Activated naive CD4-positive, alpha-beta T cell treated with anti-CD3 and anti-CD28 coated beads, Interleukin-2, amount 50 U/mL, for 24 hours (primary cell): Measurements from ENCODE around the gene C4BPB.

ENCODE experiments used
- H3K27ac Mint-ChIP-seq: one replicate; pipeline ENCODE4 v1.8.0; 2021; ENCODE audit warnings: mild to moderate bottlenecking, mixed read lengths
- H3K27me3 Mint-ChIP-seq: one replicate; pipeline ENCODE4 v1.8.0; 2021; ENCODE audit warnings: mixed read lengths
- H3K36me3 Mint-ChIP-seq: one replicate; pipeline ENCODE4 v1.8.0; 2021; ENCODE audit warnings: mixed read lengths
- H3K4me1 Mint-ChIP-seq: one replicate; pipeline ENCODE4 v1.8.0; 2021; ENCODE audit warnings: mixed read lengths
- H3K4me3 Mint-ChIP-seq: one replicate; pipeline ENCODE4 v1.8.0; 2021; ENCODE audit warnings: mild to moderate bottlenecking, mixed read lengths
- H3K9me3 Mint-ChIP-seq: one replicate; pipeline ENCODE4 v1.8.0; 2021; ENCODE audit warnings: mixed read lengths

C4BPB gene

DNA sequence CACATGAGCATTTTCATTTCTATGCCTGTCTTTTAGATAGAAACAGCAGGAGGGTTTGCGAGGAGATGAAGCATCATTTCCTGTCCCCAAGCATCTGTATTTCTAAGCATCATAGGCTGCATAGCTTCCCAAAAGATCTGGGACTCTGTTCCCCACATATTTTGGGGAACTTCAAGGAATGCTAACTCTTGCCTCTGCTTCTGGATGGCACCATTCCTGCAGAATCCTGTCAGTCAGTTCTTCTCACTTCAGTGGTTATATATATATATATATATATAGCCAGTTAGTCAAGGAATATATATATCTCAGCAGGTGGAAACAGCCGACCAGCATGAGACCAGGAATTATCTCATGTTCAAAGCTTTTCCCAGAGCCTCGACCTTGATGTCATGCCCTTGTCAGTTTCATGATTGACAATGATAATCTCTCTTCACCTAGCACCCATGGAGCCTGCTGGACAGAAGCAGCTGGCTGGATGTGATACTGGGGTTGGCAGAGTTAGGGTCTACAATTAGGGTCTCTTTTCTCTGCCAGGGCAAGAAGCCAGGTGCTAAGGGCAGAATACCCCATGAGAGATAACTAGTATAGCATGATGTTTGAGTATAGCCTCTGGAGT is 33.2 kb upstream of the C4BPB start:
- Mint-ChIP-seq H3K4me1 (peaks cover 35% of the 10 kb centered on the region), H3K9me3 (no peaks in the 10 kb centered on the region), H3K27ac (no peak overlapping the region), H3K27me3 (no peaks in the 10 kb centered on the region), H3K36me3 (no peaks in the 10 kb centered on the region), H3K4me3 (no peak overlapping the region)

DNA sequence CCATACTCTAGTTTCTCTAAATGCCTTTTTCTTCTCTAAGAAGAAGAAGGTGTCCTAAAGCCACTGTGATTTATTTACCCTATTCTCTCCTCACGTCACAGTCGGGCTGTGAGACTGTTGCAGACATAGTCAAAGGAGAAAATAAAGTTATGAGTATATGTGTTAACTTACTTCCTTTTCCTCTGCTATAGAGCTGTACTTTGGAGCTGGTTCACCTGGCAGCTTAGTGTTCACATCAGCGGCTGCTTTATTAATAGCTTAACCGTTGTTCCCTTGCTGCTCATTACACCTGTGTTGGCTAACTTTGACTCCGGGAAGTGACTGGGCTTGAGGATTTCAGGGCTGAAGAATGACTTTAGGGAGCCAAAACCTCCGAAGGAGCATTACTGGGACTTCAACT is 32.0 kb upstream of the C4BPB start:
- Mint-ChIP-seq H3K36me3 (peaks cover 2% of the 10 kb centered on the region), H3K4me3 (no peak overlapping the region), H3K27ac (no peak overlapping the region), H3K27me3 (no peaks in the 10 kb centered on the region), H3K9me3 (no peaks in the 10 kb centered on the region), H3K4me1 (peaks cover 27% of the 10 kb centered on the region)

DNA sequence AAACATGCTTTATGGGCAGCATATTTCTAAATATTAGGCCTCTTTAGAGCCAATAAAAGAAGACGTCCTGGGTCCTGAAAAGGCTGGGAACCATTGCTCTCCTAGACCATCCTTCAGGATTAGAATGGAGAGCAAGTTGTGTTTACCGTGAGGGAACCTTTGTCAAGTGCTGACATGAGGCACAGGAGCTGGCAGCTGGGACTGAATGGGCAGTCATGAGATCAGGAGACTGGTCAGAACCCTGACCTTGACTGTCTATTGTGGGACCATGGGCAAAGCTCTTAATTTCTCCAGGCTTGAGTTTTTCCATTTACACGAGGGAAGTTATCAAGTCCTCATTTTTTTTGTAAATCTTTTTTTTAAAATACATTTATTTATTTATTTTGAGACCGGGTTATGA is 30.4 kb upstream of the C4BPB start:
- H3K27ac Mint-ChIP-seq = no peak overlapping the region
- H3K4me1 Mint-ChIP-seq = peaks cover 15% of the 10 kb centered on the region
- no peaks in the 10 kb centered on the region for H3K27me3 Mint-ChIP-seq
- H3K36me3 Mint-ChIP-seq = peaks cover 8% of the 10 kb centered on the region
- H3K9me3 Mint-ChIP-seq = no peaks in the 10 kb centered on the region
- no peak overlapping the region for H3K4me3 Mint-ChIP-seq

DNA sequence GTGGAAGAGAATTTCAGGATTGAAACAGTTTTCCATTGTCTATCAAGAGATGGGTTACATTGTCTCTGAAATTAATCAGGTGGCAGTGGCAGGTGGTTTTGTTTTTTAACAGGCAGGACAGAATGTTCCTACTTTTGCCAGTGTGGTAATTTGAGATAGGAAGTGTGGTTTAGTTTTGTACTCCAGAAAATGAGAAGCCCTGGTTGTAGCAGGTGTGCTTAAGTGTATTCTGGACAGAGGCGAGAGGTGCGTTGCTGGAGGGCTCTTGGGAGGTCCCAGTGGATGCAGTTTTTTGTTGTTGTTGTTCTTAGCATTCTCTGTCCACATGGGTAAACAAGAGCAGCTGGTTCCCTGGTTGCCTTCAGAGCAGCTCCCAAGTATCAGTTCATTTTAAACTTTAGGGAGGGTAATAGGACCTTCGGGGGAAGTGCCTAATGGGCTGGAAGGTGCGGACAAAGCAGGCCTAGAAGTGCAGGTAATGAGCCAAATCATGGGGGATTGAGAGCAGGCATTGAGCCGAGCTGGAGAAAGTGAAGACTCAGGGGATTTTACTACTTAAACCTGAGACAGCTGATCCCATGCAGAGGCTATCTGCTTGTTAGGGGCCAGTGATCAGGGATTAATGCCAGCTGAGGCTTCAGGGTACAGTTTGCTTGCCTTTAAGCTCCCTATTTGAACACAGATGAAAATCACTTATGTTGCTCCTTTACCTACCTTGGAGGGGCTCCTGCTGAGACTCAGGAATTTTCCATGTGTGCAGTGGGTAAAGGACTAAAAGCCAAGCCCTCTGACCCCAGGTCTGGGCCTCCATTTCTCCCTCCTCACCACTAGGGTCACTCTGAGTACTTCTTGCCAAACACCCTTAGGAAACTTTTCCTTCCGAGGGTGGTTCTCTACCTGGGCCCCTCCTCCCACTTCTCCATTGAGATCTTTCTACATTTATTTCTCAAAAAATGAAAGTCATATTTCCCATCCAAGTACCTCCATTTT is 29.5 kb upstream of the C4BPB start:
- Mint-ChIP-seq H3K27ac (no peak overlapping the region), H3K9me3 (no peaks in the 10 kb centered on the region), H3K4me1 (peaks cover 9% of the 10 kb centered on the region), H3K4me3 (no peak overlapping the region), H3K27me3 (no peaks in the 10 kb centered on the region), H3K36me3 (peaks cover 8% of the 10 kb centered on the region)

DNA sequence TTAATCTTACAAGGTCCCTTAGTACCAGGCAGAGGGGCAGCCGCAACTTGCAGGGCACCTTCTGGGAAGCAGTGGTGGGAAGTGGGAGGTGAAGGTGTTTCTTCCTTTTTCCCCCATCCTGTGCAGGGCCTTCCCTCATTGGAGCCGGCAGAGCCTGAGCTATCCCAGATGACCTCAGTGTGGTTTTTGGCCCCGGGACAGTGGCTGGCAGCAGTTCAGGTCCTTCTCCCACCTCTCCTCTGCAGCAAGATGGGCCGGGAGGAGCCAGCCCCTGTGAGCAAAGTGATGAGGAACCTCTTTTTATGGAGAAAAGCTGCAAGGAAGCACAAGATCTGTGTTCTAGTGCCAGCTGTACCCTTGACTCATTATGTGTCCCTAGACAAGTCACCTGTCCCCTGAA is 28.8 kb upstream of the C4BPB start:
- Mint-ChIP-seq H3K27me3 (no peaks in the 10 kb centered on the region), H3K4me3 (no peak overlapping the region), H3K9me3 (no peaks in the 10 kb centered on the region), H3K27ac (no peak overlapping the region), H3K4me1 (peaks cover 2% of the 10 kb centered on the region), H3K36me3 (peaks cover 8% of the 10 kb centered on the region)

DNA sequence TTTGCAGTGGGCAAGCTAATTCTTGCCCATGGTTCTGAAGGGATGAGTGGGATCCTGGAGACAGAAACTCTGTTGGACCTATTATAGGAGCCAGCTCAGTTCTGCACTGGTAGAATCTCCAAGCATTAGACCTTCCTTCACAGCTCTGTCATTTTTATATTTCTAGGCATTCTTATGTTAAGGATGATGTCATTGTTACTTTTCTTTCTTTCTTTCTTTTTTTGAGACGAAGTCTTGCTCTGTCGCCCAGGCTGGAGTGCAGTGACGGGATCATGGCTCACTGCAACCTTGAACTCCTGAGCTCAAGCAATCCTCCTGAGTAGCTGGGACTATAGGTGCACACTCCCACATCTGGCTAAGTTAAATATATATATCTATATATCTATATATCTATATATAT is 28.1 kb upstream of the C4BPB start:
- Mint-ChIP-seq H3K27me3 (no peaks in the 10 kb centered on the region), H3K4me3 (no peak overlapping the region), H3K36me3 (peaks cover 10% of the 10 kb centered on the region), H3K9me3 (no peaks in the 10 kb centered on the region), H3K4me1 (no peaks in the 10 kb centered on the region), H3K27ac (no peak overlapping the region)

DNA sequence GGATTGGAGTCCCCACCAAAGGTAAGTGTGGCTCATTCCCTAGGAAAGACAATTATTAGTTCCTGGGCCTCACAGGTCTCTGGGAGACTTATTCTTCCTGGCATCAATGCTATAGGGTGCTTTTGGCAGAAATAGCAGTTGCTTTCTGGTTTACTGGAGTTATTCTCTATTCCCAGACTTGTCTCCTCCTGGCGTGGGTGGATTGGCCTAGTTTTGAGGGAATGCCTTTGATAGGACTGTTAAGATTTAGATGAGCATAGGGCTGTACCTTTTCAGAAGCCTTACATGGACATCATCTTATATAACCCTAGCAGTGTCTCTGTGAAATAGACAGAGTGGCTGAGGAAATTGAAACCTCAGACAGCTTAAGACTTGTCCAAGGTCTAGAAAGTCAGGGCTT is 26.6 kb upstream of the C4BPB start:
- Mint-ChIP-seq H3K27me3 (no peaks in the 10 kb centered on the region), H3K27ac (no peak overlapping the region), H3K4me1 (no peaks in the 10 kb centered on the region), H3K9me3 (no peaks in the 10 kb centered on the region), H3K36me3 (peaks cover 10% of the 10 kb centered on the region), H3K4me3 (no peak overlapping the region)

DNA sequence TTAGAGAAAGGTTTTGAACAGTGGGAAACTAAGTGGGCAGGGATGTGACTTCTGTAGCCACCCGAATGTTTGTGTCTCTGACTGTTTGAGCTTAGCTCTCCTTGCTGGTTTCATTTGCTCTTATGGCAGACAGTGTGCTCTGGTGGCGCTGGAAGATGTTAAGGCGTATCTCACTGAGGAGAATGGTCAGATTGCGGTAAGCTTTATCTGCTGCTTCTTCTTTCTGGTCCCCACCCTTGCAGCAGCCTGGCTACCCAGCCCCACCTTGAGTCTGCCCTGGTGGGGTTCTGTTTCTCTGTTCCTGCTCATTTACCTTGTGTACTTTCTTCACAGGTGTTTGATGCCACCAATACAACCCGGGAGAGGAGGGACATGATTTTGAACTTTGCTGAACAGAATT is 25.6 kb upstream of the C4BPB start:
- no peak overlapping the region for H3K27ac Mint-ChIP-seq
- H3K4me3 Mint-ChIP-seq = no peak overlapping the region
- H3K9me3 Mint-ChIP-seq = no peaks in the 10 kb centered on the region
- H3K27me3 Mint-ChIP-seq = no peaks in the 10 kb centered on the region
- H3K4me1 Mint-ChIP-seq = no peaks in the 10 kb centered on the region
- peaks cover 10% of the 10 kb centered on the region for H3K36me3 Mint-ChIP-seq

DNA sequence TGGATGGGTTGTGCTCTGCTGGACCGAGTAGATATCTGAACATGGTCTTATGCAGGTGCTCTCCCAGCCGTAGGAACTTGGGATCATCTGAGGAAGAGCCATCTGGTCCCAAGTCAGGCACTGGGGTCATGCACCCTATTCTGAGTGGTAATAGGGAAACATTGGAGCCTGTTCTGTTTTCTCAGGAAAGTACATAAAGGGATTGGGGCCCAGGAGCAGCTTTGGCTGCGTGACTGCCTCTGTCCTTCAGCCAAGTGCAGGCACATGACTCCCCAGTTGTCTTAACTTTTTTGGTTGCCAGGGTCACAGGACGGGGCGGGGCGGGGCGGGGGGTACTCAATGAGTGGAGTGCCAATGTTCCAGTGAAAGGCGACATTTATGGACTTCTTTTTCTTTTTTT is 24.1 kb upstream of the C4BPB start:
- H3K9me3 Mint-ChIP-seq = no peaks in the 10 kb centered on the region
- peaks cover 8% of the 10 kb centered on the region for H3K4me1 Mint-ChIP-seq
- H3K36me3 Mint-ChIP-seq = peaks cover 14% of the 10 kb centered on the region
- no peaks in the 10 kb centered on the region for H3K27me3 Mint-ChIP-seq
- no peak overlapping the region for H3K4me3 Mint-ChIP-seq
- no peak overlapping the region for H3K27ac Mint-ChIP-seq

DNA sequence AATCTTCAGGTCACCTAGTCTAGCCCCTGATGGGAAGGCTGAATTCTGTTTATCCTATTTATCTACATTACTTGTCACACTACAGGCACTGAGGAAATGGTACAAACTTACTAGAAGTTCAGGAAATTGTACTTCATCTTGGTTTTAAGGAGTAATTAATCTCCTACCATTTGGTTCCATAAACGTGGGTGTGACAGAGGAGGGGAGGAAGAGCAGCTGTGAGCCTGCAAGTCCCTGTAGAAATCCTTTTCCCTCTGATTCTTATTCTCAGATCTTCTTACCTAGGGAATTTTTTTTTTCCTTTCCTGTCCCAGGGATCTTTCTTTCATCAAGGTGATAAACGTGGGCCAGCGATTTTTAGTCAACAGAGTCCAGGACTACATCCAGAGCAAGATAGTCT is 21.5 kb upstream of the C4BPB start:
- no peak overlapping the region for H3K4me3 Mint-ChIP-seq
- no peaks in the 10 kb centered on the region for H3K9me3 Mint-ChIP-seq
- H3K4me1 Mint-ChIP-seq = peaks cover 34% of the 10 kb centered on the region
- H3K27me3 Mint-ChIP-seq = no peaks in the 10 kb centered on the region
- H3K36me3 Mint-ChIP-seq = peaks cover 12% of the 10 kb centered on the region
- no peak overlapping the region for H3K27ac Mint-ChIP-seq

DNA sequence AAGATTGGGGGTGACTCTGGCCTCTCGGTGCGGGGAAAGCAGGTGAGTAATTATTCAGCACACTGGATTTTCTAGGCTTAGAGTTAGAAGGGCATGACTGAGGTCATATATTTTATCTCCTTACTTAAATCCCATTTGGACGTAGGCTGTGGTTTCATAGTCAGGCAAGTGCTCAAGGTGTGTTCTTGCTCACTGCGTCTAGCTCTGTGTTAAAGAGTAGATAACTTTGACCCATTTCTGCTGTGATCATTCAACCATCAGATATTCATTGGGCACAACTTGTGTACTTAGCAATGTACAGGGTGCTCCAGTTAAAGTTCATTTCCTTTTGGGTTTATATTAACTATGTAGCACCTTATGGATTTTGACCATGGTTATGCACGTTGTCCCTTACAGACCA is 21.0 kb upstream of the C4BPB start:
- H3K4me3 Mint-ChIP-seq = no peak overlapping the region
- H3K27me3 Mint-ChIP-seq = no peaks in the 10 kb centered on the region
- H3K27ac Mint-ChIP-seq = no peak overlapping the region
- H3K36me3 Mint-ChIP-seq = peaks cover 10% of the 10 kb centered on the region
- no peaks in the 10 kb centered on the region for H3K9me3 Mint-ChIP-seq
- H3K4me1 Mint-ChIP-seq = peaks cover 36% of the 10 kb centered on the region

DNA sequence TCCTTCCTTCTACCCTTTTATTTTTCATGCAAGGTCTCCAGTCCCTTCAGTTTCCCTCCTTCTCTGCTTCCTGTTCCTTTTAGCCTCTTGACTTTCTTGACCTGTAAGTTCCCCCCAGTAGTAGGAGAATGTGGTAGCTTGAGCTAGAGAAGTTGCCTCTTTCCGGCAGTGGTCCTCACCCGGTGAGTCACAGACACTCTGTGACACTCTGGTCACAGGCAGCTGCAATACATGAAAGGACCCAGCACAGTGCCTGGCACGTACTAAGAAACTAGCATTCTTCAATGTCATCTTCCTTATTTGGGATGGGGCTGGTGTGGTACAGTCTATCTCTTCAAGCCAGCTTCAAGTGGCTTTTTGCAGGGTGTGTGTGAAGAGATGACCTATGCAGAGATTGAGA is 19.6 kb upstream of the C4BPB start:
- peak overlapping the region; percentile 66 for H3K27ac Mint-ChIP-seq
- H3K4me3 Mint-ChIP-seq = no peak overlapping the region
- no peaks in the 10 kb centered on the region for H3K27me3 Mint-ChIP-seq
- H3K36me3 Mint-ChIP-seq = peaks cover 6% of the 10 kb centered on the region
- no peaks in the 10 kb centered on the region for H3K9me3 Mint-ChIP-seq
- H3K4me1 Mint-ChIP-seq = peaks cover 40% of the 10 kb centered on the region

DNA sequence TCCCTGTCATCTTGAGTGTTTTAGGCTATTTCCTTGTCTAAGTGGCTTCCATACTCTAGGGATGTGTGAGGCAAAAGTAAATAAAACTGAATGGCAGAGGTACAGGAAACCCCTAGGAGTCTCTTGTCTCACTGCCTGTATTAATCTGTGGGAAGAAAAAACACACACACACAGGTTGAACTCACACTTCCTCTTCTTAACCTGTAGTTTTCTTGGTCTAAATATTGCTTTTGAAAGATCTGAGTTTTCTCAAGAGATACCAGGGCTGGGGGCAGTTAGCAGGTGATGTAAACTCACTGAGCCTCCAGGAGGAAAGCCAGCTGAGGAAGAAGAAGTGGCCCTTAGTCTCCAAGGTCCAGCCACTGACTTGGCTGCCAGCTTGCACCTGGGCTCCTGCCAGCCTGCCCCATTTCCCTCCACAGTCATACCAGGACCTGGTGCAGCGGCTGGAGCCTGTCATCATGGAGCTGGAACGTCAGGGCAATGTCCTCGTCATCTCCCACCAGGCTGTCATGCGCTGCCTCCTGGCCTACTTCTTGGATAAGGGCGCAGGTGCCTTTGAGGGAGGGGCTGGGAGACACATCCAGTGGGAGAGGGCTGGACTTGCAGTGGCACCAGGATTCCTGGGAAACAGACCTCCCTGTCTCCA is 18.7 kb upstream of the C4BPB start:
- Mint-ChIP-seq H3K4me1 (peaks cover 40% of the 10 kb centered on the region), H3K4me3 (no peak overlapping the region), H3K27me3 (no peaks in the 10 kb centered on the region), H3K9me3 (no peaks in the 10 kb centered on the region), H3K27ac (no peak overlapping the region), H3K36me3 (peaks cover 6% of the 10 kb centered on the region)

DNA sequence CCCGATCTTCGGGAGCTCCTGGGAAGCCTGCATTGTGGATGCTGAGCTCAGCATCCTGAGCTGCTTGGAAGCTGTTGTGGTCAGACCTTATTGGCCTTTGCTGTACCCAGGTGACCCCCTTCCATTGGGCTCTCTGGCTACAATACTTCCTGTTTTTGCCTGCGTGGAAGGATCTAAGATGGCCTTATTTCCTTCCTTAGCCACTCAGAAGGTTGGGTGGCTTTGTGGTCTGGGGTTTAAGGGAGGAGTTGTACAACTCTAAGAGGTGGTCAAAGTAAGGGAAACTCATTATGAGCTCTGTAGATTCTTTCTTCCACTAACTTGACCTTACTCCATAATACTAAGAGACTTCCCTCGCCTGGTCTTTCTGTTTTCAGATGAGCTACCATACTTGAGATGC is 17.8 kb upstream of the C4BPB start:
- H3K4me3 Mint-ChIP-seq = peak overlapping the region; percentile 51
- no peaks in the 10 kb centered on the region for H3K9me3 Mint-ChIP-seq
- peaks cover 5% of the 10 kb centered on the region for H3K36me3 Mint-ChIP-seq
- H3K27me3 Mint-ChIP-seq = no peaks in the 10 kb centered on the region
- H3K27ac Mint-ChIP-seq = peak overlapping the region; percentile 59
- peaks cover 40% of the 10 kb centered on the region for H3K4me1 Mint-ChIP-seq

DNA sequence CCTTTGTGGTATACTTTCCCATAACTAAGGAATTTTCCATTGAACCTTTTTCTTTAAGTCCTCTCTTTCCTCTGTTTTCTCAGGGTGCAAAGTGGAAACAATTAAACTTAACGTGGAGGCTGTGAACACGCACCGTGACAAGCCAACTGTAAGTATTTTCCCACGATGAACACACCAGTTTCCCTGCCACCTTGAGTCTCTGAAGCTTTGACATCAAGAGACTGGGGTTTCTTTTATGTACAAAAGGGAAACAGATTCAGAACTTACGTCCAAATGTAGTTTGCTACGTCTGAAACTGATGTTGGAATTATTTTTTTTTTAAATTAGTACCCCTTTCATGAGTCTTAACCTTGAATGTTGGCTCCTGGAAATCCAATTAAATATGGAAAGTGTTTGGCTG is 17.2 kb upstream of the C4BPB start:
- peak overlapping the region; percentile 51 for H3K4me3 Mint-ChIP-seq
- H3K4me1 Mint-ChIP-seq = peaks cover 40% of the 10 kb centered on the region
- H3K9me3 Mint-ChIP-seq = no peaks in the 10 kb centered on the region
- no peaks in the 10 kb centered on the region for H3K27me3 Mint-ChIP-seq
- peaks cover 5% of the 10 kb centered on the region for H3K36me3 Mint-ChIP-seq
- H3K27ac Mint-ChIP-seq = peak overlapping the region; percentile 62

DNA sequence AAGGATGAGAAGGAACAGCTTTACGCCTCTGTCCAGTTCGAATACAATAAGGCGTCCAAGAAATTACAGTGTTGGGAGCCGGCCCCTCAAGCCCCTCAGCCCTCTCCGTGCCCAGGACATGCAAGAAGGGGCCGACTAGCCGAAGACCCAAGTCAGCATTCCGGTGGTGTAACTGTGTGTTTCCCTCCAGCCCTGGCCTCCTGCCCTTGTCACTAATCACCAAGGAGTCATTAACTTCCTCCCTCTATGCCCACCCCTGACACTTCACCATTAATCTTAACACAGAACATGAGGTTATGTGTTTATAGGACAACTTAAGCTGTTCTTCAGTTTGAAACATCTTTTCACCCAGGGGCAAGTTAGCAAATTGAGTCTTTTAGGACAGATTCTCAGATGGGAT is 16.4 kb upstream of the C4BPB start:
- H3K27ac Mint-ChIP-seq = no peak overlapping the region
- H3K4me3 Mint-ChIP-seq = peak overlapping the region; percentile 44
- H3K36me3 Mint-ChIP-seq = peaks cover 5% of the 10 kb centered on the region
- no peaks in the 10 kb centered on the region for H3K9me3 Mint-ChIP-seq
- no peaks in the 10 kb centered on the region for H3K27me3 Mint-ChIP-seq
- H3K4me1 Mint-ChIP-seq = peaks cover 40% of the 10 kb centered on the region
